ENCODE results near the gene RTCA. TPM values are rescaled to one million over a fixed set of nuclear protein-coding genes. Genes with fewer than 3 reads are reported as not detected.

Gene RTCA
- total RNA-seq, 4 donors from 2014 or later = 27.9 to 33.5 (median 30.7) TPM

- TF ChIP-seq, protein P1, sequence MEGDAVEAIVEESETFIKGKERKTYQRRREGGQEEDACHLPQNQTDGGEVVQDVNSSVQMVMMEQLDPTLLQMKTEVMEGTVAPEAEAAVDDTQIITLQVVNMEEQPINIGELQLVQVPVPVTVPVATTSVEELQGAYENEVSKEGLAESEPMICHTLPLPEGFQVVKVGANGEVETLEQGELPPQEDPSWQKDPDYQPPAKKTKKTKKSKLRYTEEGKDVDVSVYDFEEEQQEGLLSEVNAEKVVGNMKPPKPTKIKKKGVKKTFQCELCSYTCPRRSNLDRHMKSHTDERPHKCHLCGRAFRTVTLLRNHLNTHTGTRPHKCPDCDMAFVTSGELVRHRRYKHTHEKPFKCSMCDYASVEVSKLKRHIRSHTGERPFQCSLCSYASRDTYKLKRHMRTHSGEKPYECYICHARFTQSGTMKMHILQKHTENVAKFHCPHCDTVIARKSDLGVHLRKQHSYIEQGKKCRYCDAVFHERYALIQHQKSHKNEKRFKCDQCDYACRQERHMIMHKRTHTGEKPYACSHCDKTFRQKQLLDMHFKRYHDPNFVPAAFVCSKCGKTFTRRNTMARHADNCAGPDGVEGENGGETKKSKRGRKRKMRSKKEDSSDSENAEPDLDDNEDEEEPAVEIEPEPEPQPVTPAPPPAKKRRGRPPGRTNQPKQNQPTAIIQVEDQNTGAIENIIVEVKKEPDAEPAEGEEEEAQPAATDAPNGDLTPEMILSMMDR (IDR thresholded peaks at IDR 0.05; ENCODE audit: low read depth) = no peak
Measured at GRCh38 chr1:100284591-100284990, 18.6 kb downstream of the RTCA start.

DNA sequence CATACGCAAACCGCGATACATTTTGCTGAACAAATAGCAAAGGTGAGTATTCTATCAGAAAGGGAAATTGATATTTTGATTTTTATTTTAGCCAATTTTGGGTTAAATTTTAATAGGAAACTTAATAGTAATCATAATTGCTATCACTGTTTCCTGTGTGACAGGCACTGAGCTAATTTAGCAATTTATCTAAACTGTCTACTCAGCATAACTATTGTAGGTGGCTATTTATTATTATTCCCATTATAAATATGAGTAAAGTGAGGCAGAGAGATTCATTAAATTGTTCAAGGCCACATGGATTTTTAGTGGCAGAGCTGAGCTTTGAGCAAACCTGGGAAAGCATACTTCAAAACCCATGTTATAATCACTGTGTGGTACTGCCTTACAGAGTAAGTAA is 21.1 kb downstream of the RTCA start:
- TF ChIP-seq, protein P1 (IDR thresholded peaks at IDR 0.05; ENCODE audit: low read depth) = no peak

DNA sequence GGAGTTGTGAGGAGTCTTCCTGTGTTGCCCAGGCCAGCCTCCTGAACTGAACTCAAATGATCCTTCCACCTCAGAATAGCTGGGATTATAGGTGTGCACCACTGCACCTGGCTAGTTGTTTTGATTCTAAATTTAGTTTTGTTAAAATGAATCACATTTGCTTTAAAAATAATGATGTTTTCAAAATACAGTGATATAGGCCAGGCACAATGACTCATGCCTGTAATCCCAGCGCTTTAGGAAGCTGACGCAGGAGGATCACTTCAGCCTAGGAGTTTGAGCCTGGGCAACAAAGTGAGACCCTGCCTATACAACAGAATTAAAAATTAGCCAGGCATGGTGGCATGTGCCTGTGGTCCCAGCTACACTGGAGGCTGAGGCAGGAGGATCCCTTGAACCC is 24.3 kb downstream of the RTCA start:
- TF ChIP-seq, protein P1 (IDR thresholded peaks at IDR 0.05; ENCODE audit: low read depth) = no peak

- TF ChIP-seq, protein P1 (IDR thresholded peaks at IDR 0.05; ENCODE audit: low read depth) = no peak
Measured at GRCh38 chr1:100292711-100293110, 26.7 kb downstream of the RTCA start.

GRCh38 chr1:100296140-100296539 is 30.1 kb downstream of the RTCA start:
- TF ChIP-seq, protein P1 (IDR thresholded peaks at IDR 0.05; ENCODE audit: low read depth) = no peak

GRCh38 chr1:100298512-100298911 is 32.5 kb downstream of the RTCA start:
- TF ChIP-seq, protein P1 (IDR thresholded peaks at IDR 0.05; ENCODE audit: low read depth) = no peak

DNA sequence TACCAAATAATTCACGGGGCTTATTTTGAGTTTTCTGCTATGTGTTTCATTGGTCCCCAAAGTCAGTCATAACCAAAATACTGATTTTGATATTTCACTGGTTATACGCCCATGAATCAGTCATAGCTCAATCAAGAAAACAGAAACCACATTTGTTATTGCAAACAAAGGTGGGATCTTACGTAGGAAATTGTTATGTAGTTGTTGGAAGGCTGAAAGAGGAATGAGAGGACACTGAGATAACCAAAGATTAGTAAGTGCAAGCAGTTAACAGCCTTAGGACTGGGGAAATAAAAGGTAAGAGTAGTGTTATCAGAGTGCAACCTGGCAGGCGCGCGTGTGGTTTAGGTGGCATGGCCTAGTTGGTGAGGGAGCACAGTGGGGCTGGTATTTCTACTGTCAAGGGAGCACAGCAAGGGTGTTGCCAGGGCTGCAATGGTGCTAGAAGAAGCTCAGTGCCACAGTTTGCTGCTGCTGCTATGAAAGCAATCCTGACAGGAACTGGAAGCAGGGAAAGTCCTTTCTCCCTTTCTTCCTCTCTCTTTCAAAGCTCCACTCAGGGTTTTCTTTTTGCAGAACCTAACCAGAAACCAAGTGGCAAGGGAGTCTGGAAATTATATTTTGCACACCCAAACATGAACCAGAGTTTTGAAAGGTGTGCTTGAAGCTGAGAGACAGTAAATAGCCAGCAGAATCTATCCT is 33.7 kb downstream of the RTCA start:
- TF ChIP-seq, protein P1 (IDR thresholded peaks at IDR 0.05; ENCODE audit: low read depth) = no peak

Data from subcutaneous adipose tissue (tissue), 4 donors.